Measurements from ENCODE around the gene COL5A3.

Gene COL5A3

DNA sequence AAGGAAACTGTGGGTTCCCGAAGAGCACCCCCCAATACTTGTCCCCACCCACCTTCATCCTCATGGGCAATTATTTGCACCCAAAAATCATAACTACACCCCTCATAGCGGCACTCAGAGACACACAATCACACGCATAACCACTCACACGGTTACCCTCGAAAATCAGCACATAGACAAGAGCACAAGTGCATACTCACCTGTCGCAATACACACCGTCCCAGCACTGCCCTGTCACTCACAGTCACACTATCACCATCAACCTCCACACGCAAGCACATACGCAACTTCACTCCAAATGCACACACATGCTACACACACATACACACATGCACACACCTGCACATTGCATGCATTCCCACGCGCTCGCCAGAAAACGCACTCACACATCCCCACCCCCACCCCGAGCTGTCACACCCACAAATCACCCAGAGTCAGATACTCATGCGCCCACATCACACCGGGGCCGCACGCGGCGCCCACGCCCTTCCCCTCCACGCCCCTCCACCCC is 535 bp downstream of the COL5A3 start:
- peaks cover 4% of the 10 kb centered on the region for H3K4me1 ChIP-seq (ENCODE audit: insufficient read depth, low read length)
- no peak overlapping the region for H3K27ac ChIP-seq (ENCODE audit: low read depth, low read length)
- no peaks in the 10 kb centered on the region for H3K36me3 ChIP-seq (ENCODE audit: insufficient read depth, low read length)
- H3K9me3 ChIP-seq (ENCODE audit: low read length) = no peaks in the 10 kb centered on the region
- no peak overlapping the region for H3K9ac ChIP-seq (ENCODE audit: low read length)
- H3K4me3 ChIP-seq (ENCODE audit: low read depth in 1 of 2, low read length in 2 of 2) = peak overlapping the region in 1 of 2 donors; percentile 56
- peaks cover 0 to 51% of the 10 kb centered on the region in 2 donors for H3K27me3 ChIP-seq (ENCODE audit: control insufficient read depth in 1 of 2, insufficient read depth in 2 of 2, low read length in 2 of 2)

- no peaks in the 10 kb centered on the region for H3K9me3 ChIP-seq (ENCODE audit: low read length)
- no peak overlapping the region for H3K4me3 ChIP-seq (ENCODE audit: low read depth in 1 of 2, low read length in 2 of 2)
- H3K27me3 ChIP-seq (ENCODE audit: control insufficient read depth in 1 of 2, insufficient read depth in 2 of 2, low read length in 2 of 2) = peaks cover 0 to 51% of the 10 kb centered on the region in 2 donors
- H3K36me3 ChIP-seq (ENCODE audit: insufficient read depth, low read length) = no peaks in the 10 kb centered on the region
- H3K27ac ChIP-seq (ENCODE audit: low read depth, low read length) = no peak overlapping the region
- peaks cover 4% of the 10 kb centered on the region for H3K4me1 ChIP-seq (ENCODE audit: insufficient read depth, low read length)
- H3K9ac ChIP-seq (ENCODE audit: low read length) = no peak overlapping the region
Measured at GRCh38 chr19:10008184-10008765, 2.0 kb downstream of the COL5A3 start.

DNA sequence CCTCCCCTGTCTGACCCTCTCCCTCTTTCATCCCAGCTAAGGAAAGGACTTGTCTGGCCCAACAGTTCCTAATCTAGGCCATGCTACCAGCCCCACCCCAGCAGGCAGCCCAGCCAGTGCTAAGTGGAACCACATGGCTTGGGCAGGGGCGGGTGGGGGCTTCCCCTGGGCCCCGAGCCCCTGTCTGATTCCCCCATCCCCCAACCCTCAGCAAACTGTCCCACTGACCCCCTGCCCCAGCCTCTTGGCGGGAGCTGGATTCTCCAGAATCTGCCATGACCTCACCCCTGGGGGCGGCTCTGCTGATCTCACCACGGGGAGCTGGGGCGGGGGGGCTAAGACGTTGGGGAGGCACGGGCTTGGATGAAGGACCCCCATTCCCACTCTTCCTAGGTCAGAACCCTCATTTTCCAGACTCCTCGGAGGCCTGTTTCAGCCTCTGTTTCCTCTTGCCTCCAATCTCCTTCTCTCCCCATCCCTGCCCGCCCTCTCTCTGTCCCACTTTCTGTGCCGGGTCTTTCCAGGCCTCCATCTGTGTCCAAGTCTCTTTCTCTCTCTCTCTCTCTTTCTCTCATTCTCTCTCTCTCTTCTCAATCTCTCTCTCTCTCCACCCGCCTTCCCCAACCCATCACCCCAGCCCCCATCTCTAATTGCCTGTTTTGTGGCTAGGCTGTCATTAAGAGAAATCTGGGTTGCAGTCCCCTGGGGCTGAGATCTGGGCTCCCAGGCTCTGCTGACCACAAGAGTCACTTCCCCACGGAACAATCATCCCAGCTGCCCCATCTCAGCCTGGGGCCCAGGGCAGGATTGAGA is 2.7 kb downstream of the COL5A3 start:
- H3K27ac ChIP-seq (ENCODE audit: low read depth, low read length) = no peak overlapping the region
- H3K36me3 ChIP-seq (ENCODE audit: insufficient read depth, low read length) = no peaks in the 10 kb centered on the region
- peaks cover 4% of the 10 kb centered on the region for H3K4me1 ChIP-seq (ENCODE audit: insufficient read depth, low read length)
- peaks cover 0 to 51% of the 10 kb centered on the region in 2 donors for H3K27me3 ChIP-seq (ENCODE audit: control insufficient read depth in 1 of 2, insufficient read depth in 2 of 2, low read length in 2 of 2)
- no peaks in the 10 kb centered on the region for H3K9me3 ChIP-seq (ENCODE audit: low read length)
- no peak overlapping the region for H3K4me3 ChIP-seq (ENCODE audit: low read depth in 1 of 2, low read length in 2 of 2)
- H3K9ac ChIP-seq (ENCODE audit: low read length) = no peak overlapping the region

DNA sequence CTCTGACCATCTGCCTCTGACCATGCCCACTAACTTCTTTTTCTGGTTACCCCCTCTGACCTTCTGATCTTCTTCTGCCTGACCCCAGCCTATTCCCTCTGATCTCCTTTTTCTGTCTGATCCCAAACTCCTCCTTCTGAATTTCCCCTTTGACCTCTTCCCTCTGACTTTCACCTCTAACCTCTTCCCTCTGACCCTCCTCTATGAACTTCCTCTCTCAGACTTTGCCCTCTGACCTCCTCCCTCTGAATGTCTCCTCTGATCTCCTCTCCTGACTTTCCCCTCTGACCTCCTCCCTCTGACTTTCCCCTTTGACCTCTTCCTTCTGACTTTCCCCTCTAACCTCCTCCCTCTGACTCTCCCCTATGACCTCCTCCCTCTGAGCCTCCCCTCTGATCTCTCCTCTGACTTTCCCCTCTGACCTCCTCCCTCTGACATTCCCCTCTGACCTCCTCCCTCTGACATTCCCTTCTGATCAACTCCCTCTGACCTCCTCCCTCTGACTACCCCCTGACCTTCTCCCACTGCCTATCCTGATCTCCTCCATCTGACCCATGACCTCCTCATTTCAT is 3.5 kb downstream of the COL5A3 start:
- Histone ChIP-seq H3K4me1 (ENCODE audit: insufficient read depth, low read length) (peaks cover 4% of the 10 kb centered on the region), H3K9ac (ENCODE audit: low read length) (no peak overlapping the region), H3K9me3 (ENCODE audit: low read length) (no peaks in the 10 kb centered on the region), H3K36me3 (ENCODE audit: insufficient read depth, low read length) (no peaks in the 10 kb centered on the region), H3K27me3 (ENCODE audit: control insufficient read depth in 1 of 2, insufficient read depth in 2 of 2, low read length in 2 of 2) (peaks cover 0 to 47% of the 10 kb centered on the region in 2 donors), H3K27ac (ENCODE audit: low read depth, low read length) (no peak overlapping the region), H3K4me3 (ENCODE audit: low read depth in 1 of 2, low read length in 2 of 2) (no peak overlapping the region)

GRCh38 chr19:10006335-10006708 is 4.0 kb downstream of the COL5A3 start:
- H3K4me1 ChIP-seq (ENCODE audit: insufficient read depth, low read length) = peaks cover 4% of the 10 kb centered on the region
- peaks cover 0 to 42% of the 10 kb centered on the region in 2 donors for H3K27me3 ChIP-seq (ENCODE audit: control insufficient read depth in 1 of 2, insufficient read depth in 2 of 2, low read length in 2 of 2)
- no peak overlapping the region for H3K4me3 ChIP-seq (ENCODE audit: low read depth in 1 of 2, low read length in 2 of 2)
- no peak overlapping the region for H3K9ac ChIP-seq (ENCODE audit: low read length)
- no peaks in the 10 kb centered on the region for H3K9me3 ChIP-seq (ENCODE audit: low read length)
- no peak overlapping the region for H3K27ac ChIP-seq (ENCODE audit: low read depth, low read length)
- no peaks in the 10 kb centered on the region for H3K36me3 ChIP-seq (ENCODE audit: insufficient read depth, low read length)

GRCh38 chr19:10005632-10006334 is 4.5 kb downstream of the COL5A3 start:
- H3K4me1 ChIP-seq (ENCODE audit: insufficient read depth, low read length) = peaks cover 4% of the 10 kb centered on the region
- H3K9ac ChIP-seq (ENCODE audit: low read length) = no peak overlapping the region
- H3K27ac ChIP-seq (ENCODE audit: low read depth, low read length) = no peak overlapping the region
- H3K36me3 ChIP-seq (ENCODE audit: insufficient read depth, low read length) = no peaks in the 10 kb centered on the region
- H3K9me3 ChIP-seq (ENCODE audit: low read length) = no peaks in the 10 kb centered on the region
- H3K4me3 ChIP-seq (ENCODE audit: low read depth in 1 of 2, low read length in 2 of 2) = no peak overlapping the region
- H3K27me3 ChIP-seq (ENCODE audit: control insufficient read depth in 1 of 2, insufficient read depth in 2 of 2, low read length in 2 of 2) = peaks cover 0 to 36% of the 10 kb centered on the region in 2 donors

DNA sequence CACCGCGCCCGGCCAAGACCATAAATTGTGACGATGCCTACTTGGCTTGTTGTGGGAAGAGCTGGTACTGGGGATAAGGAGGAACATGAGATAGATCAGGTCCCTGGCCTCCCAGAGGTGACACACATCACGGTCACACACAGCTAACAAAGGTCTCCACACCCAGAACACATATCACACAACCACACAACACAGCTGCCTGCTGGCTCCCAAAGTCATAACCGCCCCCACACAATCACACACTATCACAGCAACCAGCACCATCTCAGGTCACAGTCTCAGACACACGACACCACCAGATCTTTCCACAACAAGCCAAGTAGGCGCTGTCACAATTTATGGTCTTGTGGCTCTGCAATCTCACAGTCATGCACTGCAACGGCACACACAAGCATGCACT is 5.7 kb downstream of the COL5A3 start:
- no peaks in the 10 kb centered on the region for H3K4me1 ChIP-seq (ENCODE audit: insufficient read depth, low read length)
- H3K27me3 ChIP-seq (ENCODE audit: control insufficient read depth in 1 of 2, insufficient read depth in 2 of 2, low read length in 2 of 2) = peaks cover 0 to 26% of the 10 kb centered on the region in 2 donors
- H3K27ac ChIP-seq (ENCODE audit: low read depth, low read length) = no peak overlapping the region
- H3K4me3 ChIP-seq (ENCODE audit: low read depth in 1 of 2, low read length in 2 of 2) = no peak overlapping the region
- H3K36me3 ChIP-seq (ENCODE audit: insufficient read depth, low read length) = no peaks in the 10 kb centered on the region
- H3K9me3 ChIP-seq (ENCODE audit: low read length) = no peaks in the 10 kb centered on the region
- no peak overlapping the region for H3K9ac ChIP-seq (ENCODE audit: low read length)

GRCh38 chr19:10003271-10003670 is 7.0 kb downstream of the COL5A3 start:
- peaks cover 0 to 15% of the 10 kb centered on the region in 2 donors for H3K27me3 ChIP-seq (ENCODE audit: control insufficient read depth in 1 of 2, insufficient read depth in 2 of 2, low read length in 2 of 2)
- no peak overlapping the region for H3K9ac ChIP-seq (ENCODE audit: low read length)
- H3K4me1 ChIP-seq (ENCODE audit: insufficient read depth, low read length) = no peaks in the 10 kb centered on the region
- H3K9me3 ChIP-seq (ENCODE audit: low read length) = no peaks in the 10 kb centered on the region
- no peak overlapping the region for H3K4me3 ChIP-seq (ENCODE audit: low read depth in 1 of 2, low read length in 2 of 2)
- peaks cover 2% of the 10 kb centered on the region for H3K36me3 ChIP-seq (ENCODE audit: insufficient read depth, low read length)
- no peak overlapping the region for H3K27ac ChIP-seq (ENCODE audit: low read depth, low read length)

DNA sequence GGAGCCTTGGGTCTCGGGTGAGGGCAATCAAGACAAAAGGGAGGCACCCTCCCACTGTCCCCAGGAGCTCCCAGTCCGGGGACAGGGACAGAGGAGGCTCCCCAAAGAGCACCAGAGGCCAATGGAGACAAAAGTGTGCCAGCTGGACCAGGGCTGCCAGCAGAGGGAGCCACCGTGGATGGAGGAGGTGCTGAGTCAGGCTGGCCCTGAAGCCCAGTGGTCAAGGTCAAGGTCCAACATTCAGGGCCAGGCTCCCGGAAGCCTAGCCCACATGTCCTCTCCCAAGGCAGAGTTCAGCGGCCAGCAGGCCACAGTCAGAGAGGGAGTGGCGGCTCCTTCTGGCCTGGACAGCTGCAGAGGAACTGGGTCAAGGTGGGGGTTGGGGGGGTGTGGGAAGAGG is 8.4 kb downstream of the COL5A3 start:
- no peaks in the 10 kb centered on the region for H3K4me1 ChIP-seq (ENCODE audit: insufficient read depth, low read length)
- no peak overlapping the region for H3K9ac ChIP-seq (ENCODE audit: low read length)
- H3K4me3 ChIP-seq (ENCODE audit: low read depth in 1 of 2, low read length in 2 of 2) = no peak overlapping the region
- peaks cover 0 to 4% of the 10 kb centered on the region in 2 donors for H3K27me3 ChIP-seq (ENCODE audit: control insufficient read depth in 1 of 2, insufficient read depth in 2 of 2, low read length in 2 of 2)
- no peaks in the 10 kb centered on the region for H3K9me3 ChIP-seq (ENCODE audit: low read length)
- peaks cover 11% of the 10 kb centered on the region for H3K36me3 ChIP-seq (ENCODE audit: insufficient read depth, low read length)
- H3K27ac ChIP-seq (ENCODE audit: low read depth, low read length) = no peak overlapping the region

GRCh38 chr19:10000171-10000826 is 10.0 kb downstream of the COL5A3 start:
- Histone ChIP-seq H3K27ac (ENCODE audit: low read depth, low read length) (no peak overlapping the region), H3K27me3 (ENCODE audit: control insufficient read depth in 1 of 2, insufficient read depth in 2 of 2, low read length in 2 of 2) (no peaks in the 10 kb centered on the region)

GRCh38 chr19:9996541-9996940 is 13.8 kb downstream of the COL5A3 start:
- Histone ChIP-seq H3K9me3 (ENCODE audit: low read length) (no peaks in the 10 kb centered on the region), H3K27me3 (ENCODE audit: control insufficient read depth in 1 of 2, insufficient read depth in 2 of 2, low read length in 2 of 2) (no peaks in the 10 kb centered on the region), H3K27ac (ENCODE audit: low read depth, low read length) (no peak overlapping the region), H3K9ac (ENCODE audit: low read length) (no peak overlapping the region), H3K4me3 (ENCODE audit: low read depth in 1 of 2, low read length in 2 of 2) (no peak overlapping the region), H3K4me1 (ENCODE audit: insufficient read depth, low read length) (no peaks in the 10 kb centered on the region), H3K36me3 (ENCODE audit: insufficient read depth, low read length) (peaks cover 19% of the 10 kb centered on the region)

More at GRCh38 chr19:10000171-10000826, 10.0 kb downstream of the COL5A3 start:
- peaks cover 19% of the 10 kb centered on the region for H3K36me3 ChIP-seq (ENCODE audit: insufficient read depth, low read length)
- H3K9ac ChIP-seq (ENCODE audit: low read length) = no peak overlapping the region
- H3K4me3 ChIP-seq (ENCODE audit: low read depth in 1 of 2, low read length in 2 of 2) = no peak overlapping the region
- H3K9me3 ChIP-seq (ENCODE audit: low read length) = no peaks in the 10 kb centered on the region
- H3K4me1 ChIP-seq (ENCODE audit: insufficient read depth, low read length) = no peaks in the 10 kb centered on the region

All from muscle layer of colon (tissue), 2 donors.